ENCODE results near the gene JARID2. TPM values are rescaled to one million over a fixed set of nuclear protein-coding genes. Genes with fewer than 3 reads are reported as not detected.

The JARID2 gene
- total RNA-seq, 4 donors from 2014 or later: 12.1 to 33.8 (median 17.0) TPM

DNA sequence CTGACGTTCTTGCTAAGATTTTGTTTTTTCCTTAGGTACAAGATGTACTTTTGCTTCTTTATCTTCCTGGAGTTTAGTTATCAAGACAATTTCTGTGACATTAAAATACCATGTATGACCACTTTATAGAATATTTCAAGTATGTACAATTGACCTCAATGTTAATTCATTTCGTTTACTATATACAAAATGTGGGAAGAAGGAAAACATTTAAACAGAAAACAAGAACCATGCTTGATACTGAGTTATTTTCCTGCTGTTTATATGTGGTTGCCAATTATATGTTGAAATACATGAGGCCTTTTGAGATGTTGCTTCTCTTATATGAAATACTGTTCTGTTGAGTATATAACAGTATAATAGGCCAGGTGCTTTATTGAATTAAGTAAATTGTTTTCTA lies 184.3 kb downstream of the JARID2 start:
- DNase-seq: no peak
- Histone ChIP-seq H3K27ac (peak overlapping the region in 1 of 4 donors; percentile 24), H3K4me1 (peaks cover 0 to 31% (median 2%) of the 10 kb centered on the region in 4 donors), H3K9me3 (no peaks in the 10 kb centered on the region), H3K4me3 (no peak overlapping the region), H3K36me3 (no peaks in the 10 kb centered on the region), H3K27me3 (no peaks in the 10 kb centered on the region)
- TF ChIP-seq, protein P1, sequence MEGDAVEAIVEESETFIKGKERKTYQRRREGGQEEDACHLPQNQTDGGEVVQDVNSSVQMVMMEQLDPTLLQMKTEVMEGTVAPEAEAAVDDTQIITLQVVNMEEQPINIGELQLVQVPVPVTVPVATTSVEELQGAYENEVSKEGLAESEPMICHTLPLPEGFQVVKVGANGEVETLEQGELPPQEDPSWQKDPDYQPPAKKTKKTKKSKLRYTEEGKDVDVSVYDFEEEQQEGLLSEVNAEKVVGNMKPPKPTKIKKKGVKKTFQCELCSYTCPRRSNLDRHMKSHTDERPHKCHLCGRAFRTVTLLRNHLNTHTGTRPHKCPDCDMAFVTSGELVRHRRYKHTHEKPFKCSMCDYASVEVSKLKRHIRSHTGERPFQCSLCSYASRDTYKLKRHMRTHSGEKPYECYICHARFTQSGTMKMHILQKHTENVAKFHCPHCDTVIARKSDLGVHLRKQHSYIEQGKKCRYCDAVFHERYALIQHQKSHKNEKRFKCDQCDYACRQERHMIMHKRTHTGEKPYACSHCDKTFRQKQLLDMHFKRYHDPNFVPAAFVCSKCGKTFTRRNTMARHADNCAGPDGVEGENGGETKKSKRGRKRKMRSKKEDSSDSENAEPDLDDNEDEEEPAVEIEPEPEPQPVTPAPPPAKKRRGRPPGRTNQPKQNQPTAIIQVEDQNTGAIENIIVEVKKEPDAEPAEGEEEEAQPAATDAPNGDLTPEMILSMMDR (IDR thresholded peaks at IDR 0.05): no peak
- no peak for TF ChIP-seq POLR2A (IDR thresholded peaks at IDR 0.05)

DNA sequence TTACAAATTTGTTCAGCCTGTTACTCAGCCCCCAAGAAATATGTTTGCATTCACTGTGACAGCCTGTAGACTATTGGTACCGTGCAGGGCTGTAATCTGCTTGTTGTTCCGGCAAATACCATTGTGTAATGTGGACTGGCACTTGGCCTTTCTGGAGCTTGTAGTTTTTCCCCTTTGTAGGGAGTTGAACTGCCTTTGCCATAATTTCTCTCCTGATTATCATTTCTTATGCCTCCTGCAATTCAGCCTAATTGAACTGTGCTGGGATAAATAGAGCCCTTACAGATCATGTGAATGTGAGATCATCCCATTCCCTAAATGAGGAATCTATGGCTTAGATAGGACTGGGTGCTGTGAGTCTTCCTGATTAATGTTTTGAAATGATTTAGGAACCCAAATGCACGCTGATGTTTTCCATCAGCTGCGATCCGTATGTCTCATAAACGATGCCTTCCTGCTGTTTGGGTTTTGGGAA lies 185.1 kb downstream of the JARID2 start:
- no peaks in the 10 kb centered on the region for H3K36me3 ChIP-seq
- peaks cover 0 to 31% (median 2%) of the 10 kb centered on the region in 4 donors for H3K4me1 ChIP-seq
- no peak overlapping the region for H3K4me3 ChIP-seq
- TF ChIP-seq, protein P1 (IDR thresholded peaks at IDR 0.05): no peak
- no peak for TF ChIP-seq POLR2A (IDR thresholded peaks at IDR 0.05)
- H3K9me3 ChIP-seq: no peaks in the 10 kb centered on the region
- DNase-seq: no peak
- no peaks in the 10 kb centered on the region for H3K27me3 ChIP-seq
- H3K27ac ChIP-seq: no peak overlapping the region

DNA sequence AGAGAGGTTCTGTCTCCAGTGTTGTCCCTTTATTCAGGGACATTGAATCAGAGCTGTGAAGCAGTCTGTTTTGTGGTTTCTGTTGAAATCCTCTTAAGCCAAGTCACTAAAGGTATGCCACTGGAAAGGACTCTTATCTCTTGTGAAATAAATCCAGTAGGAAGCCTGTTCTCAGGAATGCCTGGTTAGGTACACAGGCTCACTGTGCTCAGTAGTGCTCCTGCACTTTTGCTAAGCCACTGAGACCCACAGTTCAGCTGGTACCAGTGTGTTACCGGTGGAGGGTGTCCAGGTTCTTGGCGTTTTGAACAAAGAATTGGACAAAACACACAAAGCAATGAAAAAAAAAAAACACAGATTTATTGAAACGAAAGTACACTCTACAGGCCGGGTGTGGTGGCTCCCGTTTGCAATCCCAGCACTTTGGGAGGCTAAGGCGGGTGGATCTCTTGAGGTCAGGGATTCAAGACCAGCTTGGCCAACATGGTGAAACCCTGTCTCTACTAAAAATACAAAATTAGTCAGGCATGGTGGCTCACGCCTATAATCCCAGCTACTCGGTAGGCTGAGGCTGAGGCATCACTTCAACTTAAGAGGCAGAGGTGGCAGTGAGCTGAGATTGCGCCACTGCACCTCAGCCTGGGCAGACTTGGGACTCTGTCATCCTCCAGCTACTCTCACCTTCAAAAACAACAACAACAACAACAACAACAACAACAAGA lies 186.1 kb downstream of the JARID2 start:
- Histone ChIP-seq H3K4me3 (no peak overlapping the region), H3K36me3 (no peaks in the 10 kb centered on the region), H3K9me3 (no peaks in the 10 kb centered on the region), H3K4me1 (peaks cover 0 to 31% (median 2%) of the 10 kb centered on the region in 4 donors), H3K27ac (no peak overlapping the region), H3K27me3 (no peaks in the 10 kb centered on the region)
- DNase-seq: no peak
- TF ChIP-seq, protein P1 (IDR thresholded peaks at IDR 0.05): no peak
- no peak for TF ChIP-seq POLR2A (IDR thresholded peaks at IDR 0.05)

DNA sequence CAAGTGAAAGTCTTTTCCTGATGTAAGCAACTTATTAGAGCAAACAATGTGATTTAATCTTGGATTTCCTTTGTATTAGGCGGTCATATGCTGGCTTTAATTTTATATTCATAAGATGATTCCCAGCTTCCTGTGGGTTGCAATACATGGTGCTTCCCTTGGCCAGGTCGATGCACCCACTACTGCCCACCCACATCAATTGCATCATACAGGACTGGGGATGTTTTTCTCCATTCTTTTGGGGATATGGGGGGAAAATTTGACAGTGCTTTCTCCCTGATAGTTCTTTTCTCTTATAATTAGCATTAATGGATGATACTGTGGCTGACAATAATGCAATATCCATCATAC lies 187.6 kb downstream of the JARID2 start:
- no peak overlapping the region for H3K27ac ChIP-seq
- peaks cover 0 to 31% (median 2%) of the 10 kb centered on the region in 4 donors for H3K4me1 ChIP-seq
- no peak for TF ChIP-seq POLR2A (IDR thresholded peaks at IDR 0.05)
- TF ChIP-seq, protein P1 (IDR thresholded peaks at IDR 0.05): no peak
- H3K4me3 ChIP-seq: no peak overlapping the region
- no peaks in the 10 kb centered on the region for H3K27me3 ChIP-seq
- no peaks in the 10 kb centered on the region for H3K36me3 ChIP-seq
- DNase-seq: no peak
- no peaks in the 10 kb centered on the region for H3K9me3 ChIP-seq

DNA sequence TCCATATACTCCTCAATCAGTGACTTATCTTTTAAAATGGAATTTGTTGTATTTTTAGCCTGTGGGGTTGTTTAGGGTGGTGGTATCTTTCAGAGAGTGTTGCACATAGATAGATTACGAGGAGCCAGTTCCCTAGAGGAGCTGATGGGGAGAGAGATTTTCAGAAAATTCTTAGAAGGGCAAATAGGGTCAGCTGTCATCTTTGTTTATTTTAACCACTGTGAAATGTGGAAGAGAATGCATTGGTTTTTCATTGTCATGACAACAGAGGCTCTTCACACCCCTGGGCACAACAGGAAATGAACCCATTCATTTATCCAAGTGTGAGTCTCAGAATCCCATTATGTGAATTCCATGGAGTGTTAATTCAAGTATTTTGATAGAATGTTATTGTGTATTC lies 188.4 kb downstream of the JARID2 start:
- peaks cover 0 to 31% (median 2%) of the 10 kb centered on the region in 4 donors for H3K4me1 ChIP-seq
- TF ChIP-seq POLR2A (IDR thresholded peaks at IDR 0.05): no peak
- TF ChIP-seq, protein P1 (IDR thresholded peaks at IDR 0.05): no peak
- no peaks in the 10 kb centered on the region for H3K27me3 ChIP-seq
- DNase-seq: no peak
- no peaks in the 10 kb centered on the region for H3K9me3 ChIP-seq
- no peak overlapping the region for H3K27ac ChIP-seq
- no peaks in the 10 kb centered on the region for H3K36me3 ChIP-seq
- no peak overlapping the region for H3K4me3 ChIP-seq

All from Peyer's patch (tissue), 4 donors.